ENCODE measurements around the gene P4HA1.
"Not testable (repeated sequence)": the region's sequence is repeated elsewhere in the genome, so short reads cannot be mapped to it uniquely, and the experiment has no call there.

Gene P4HA1

GRCh38 chr10:73096449-73097304 lies at the start of gene P4HA1:
P4HA1 (minus strand) TSS chr10:73096866; CDS start chr10:73074883, 21,983 bp downstream.
- DNase-seq: peak; percentile 100

GRCh38 chr10:73141603-73142002 lies 44.9 kb upstream of the P4HA1 start:
- no peak for DNase-seq

- no peak for DNase-seq
Measured at GRCh38 chr10:73139251-73139650, 42.6 kb upstream of the P4HA1 start.

GRCh38 chr10:73136627-73137026 lies 40.0 kb upstream of the P4HA1 start:
- no peak for DNase-seq

DNA sequence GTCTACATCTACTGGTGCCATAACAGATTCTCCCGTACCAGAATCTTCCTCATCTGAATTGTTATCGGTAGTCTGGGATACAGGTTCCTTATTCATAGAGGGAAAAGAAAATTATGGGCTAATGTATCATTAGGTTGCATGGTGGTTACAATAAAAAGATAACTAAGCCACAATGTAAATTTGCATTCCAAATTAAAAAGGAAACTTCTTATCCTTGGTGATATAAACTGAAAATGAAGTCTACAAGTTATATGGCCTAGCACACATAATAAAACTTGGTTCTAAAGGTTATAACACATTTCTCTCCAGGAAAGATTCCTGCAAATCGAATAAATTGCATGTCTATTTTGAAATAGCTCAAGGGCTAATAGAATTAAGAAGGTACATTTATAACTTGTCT lies 38.1 kb upstream of the P4HA1 start:
- DNase-seq: no peak

- DNase-seq: no peak
Measured at GRCh38 chr10:73131913-73132686, 35.4 kb upstream of the P4HA1 start.

DNA sequence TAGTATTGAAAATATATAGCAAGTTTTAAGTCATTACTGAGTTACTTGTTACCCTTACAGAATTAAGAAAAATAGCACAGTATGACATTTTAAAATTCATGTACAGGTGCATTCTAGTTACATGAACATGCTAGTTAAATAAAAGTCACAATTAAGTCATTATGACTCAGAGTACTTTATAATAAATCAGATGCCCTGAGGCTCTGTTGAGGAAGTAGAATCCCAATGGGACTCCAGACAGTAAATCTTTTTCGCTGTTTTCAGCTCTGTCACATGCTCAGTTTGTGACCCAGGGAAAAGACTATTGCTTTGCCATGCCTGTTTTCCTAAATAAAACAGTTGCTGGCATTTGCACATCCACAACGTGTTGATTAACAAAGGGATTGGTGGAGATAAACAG lies 34.6 kb upstream of the P4HA1 start:
- no peak for DNase-seq

DNA sequence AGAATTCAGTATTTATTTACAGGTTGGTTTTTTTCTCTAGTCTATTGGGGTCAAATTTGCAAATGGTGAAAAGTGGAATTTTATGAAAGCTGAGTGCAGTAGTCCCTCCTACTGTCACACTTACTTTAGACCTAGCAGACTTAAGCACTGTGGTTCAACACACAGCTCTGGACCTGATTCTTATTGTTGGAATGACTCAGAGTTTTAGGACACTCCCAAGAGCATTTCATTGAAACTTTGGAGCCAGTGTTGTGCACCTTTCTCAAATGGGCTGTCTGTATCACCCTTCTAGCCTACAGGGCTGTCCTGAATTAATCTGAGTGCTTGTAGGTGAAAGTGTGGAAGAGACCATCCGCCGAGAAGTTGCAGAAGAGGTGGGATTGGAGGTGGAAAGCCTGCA lies 29.7 kb upstream of the P4HA1 start:
- no peak for DNase-seq

- DNase-seq: no peak
Measured at GRCh38 chr10:73119952-73120351, 23.3 kb upstream of the P4HA1 start.

- DNase-seq: no peak
Measured at GRCh38 chr10:73119457-73119856, 22.8 kb upstream of the P4HA1 start.

DNA sequence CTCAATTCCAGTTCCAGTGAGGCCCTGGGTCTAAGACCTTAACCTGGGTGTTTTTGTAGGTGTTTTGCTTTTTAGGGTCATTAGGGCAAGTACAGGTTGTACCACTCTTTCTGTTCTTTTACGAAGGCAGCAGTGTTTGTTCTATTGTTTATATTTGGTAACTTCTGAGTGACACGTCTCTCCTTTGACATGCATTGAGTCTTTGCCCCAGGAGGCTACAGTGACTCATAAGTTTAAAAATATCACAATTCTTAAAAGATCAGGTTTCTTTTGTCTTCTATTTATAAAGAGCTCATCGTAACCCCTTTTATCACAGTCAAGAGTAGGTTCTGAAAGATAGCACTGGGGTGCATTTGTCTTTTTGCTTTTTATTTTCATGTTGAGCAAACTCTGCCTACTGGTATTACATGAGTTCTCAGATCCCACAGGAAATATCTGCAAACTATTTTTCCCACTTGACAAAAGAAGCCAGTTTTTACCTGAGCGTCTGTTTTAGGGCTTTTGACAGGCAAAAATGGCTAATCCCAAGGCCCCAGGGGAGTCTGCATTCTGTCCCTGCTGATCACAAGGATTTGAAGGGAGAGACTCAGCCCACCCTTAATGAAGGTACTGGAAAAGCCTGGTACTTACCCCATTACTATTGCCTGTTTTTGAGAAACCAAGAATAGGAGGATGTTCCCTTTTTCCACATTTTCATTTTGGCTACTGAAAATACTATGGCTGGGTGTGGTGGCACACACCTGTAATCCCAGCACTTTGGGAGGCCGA lies 21.5 kb upstream of the P4HA1 start:
- no peak for DNase-seq

DNA sequence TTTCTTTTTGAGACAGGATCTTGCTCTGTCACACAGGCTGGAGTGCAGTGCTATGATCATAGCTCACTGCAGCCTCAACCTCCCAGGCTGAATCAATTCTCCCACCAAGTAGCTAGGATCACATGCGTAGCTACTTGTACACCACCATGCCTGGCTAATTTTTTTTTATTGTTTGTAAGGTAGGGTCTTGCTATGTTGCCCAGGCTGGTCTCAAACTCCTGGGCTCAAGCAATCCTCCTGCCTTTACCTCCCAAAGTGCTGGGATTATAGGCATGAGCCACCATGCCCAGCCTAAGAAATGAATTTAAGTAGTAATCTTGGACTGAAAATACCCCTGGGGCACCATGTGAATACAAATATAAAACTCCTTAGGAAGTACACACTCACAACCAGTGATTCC lies 19.4 kb upstream of the P4HA1 start:
- DNase-seq: no peak

DNA sequence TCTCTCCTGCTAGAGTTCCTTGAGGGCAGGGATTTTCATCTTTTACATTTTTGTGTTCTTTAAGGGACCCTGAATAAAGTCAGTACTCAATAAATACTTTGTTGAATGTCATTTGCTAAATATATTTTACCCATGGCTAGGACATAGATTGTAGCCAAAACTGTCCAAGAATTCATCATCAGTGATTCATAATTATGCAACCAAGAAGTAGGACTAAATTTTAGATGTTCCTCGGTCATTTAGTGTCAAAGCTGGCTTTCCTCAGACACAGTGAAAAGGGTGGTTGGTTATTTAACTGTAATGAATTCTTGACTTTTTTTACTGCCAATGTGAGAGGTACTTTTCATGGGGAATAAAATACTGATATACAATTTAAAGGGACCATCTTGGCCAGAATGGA lies 16.9 kb upstream of the P4HA1 start:
- DNase-seq: no peak

GRCh38 chr10:73112032-73112431 lies 15.4 kb upstream of the P4HA1 start:
- DNase-seq: not testable (repeated sequence)

- peak; percentile 62 for DNase-seq
Measured at GRCh38 chr10:73110345-73110849, 13.7 kb upstream of the P4HA1 start, which contains the start of gene NUDT13. NUDT13 (plus strand) TSS chr10:73110455; CDS start chr10:73114366, 3,911 bp downstream.

GRCh38 chr10:73109248-73109652 lies 12.6 kb upstream of the P4HA1 start:
- not testable (repeated sequence) for DNase-seq

- DNase-seq: no peak
Measured at GRCh38 chr10:73106301-73106700, 9.6 kb upstream of the P4HA1 start.

- DNase-seq: no peak
Measured at GRCh38 chr10:73099141-73099540, 2.5 kb upstream of the P4HA1 start.

DNA sequence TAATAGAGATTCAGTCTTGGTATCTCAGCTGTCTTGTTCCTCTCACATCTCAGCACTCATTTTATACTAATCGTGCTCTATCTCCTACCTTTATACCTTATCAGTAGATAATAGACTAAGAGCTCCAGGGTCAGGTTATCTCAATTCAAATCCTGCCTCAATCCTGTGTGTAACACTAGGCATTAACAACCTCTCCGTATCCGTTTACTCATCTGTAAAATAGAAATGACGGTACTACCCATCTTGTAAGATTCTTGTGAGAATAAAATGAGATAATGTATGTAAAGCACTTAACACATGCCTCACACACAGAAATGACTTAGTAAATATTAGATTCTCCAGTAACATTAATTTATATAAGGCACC lies 622 bp upstream of the P4HA1 start:
- DNase-seq: no peak

DNA sequence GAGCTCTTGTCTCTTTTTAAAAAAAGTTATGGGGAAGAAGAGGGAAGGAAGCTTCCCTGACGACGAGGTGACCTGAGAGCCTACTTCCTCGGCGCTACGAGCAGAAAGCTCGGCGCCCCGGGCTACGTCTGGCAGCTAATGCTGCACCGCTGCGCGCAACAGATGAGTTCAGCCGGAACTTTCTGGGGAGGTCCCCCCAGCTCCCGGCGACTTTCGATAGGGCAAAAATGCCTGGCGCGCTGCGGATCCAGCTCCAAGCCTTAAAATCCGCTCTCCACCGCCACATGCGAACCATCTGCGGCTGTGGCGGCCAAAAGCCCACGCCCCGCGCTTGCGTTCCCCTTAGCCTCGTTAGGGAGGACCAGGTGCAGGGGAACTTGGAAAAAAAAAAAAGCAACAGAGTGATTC lies 621 bp downstream of the P4HA1 start:
- peak; percentile 70 for DNase-seq

GRCh38 chr10:73095481-73096021 lies 1.1 kb downstream of the P4HA1 start:
- DNase-seq: peak; percentile 46

- DNase-seq: no peak
Measured at GRCh38 chr10:73094986-73095480, 1.6 kb downstream of the P4HA1 start.

All from CD4-positive, alpha-beta T cell treated with Interleukin-15 for 1 hour (primary cell).